Peyer's patch (tissue), 4 donors: ENCODE data around the gene OR51Q1. TPM values are rescaled to one million over a fixed set of nuclear protein-coding genes. Genes with fewer than 3 reads are reported as not detected.

Experiments used
- DNase-seq, 3 donors: peaks; one replicate each; pipeline ENCODE4 v3.0.0-alpha.2; 2017 to 2019
- H3K27ac ChIP-seq, 4 donors: fragments of 200-600 bp; sonication (generic); one replicate each; pipeline ENCODE4 v1.5.1; 2016 to 2019
- H3K27me3 ChIP-seq, 2 donors: fragments of 200-600 bp; sonication (generic); one replicate each; pipeline ENCODE4 v1.5.1; 2019
- H3K36me3 ChIP-seq, 3 donors: fragments of 200-600 bp; sonication (generic); one replicate each; pipeline ENCODE4 v1.5.1; 2016 to 2019
- H3K4me1 ChIP-seq, 4 donors: fragments of 200-600 bp; sonication (generic); one replicate each; pipeline ENCODE4 v1.5.1; 2016 to 2019
- H3K4me3 ChIP-seq, 4 donors: fragments of 200-600 bp; sonication (generic); 1 replicate in 3 of 4; 2 replicates in 1 of 4; pipeline ENCODE4 v1.5.1; 2016 to 2019; ENCODE audit warnings: mild to moderate bottlenecking in 1 of 4
- H3K9me3 ChIP-seq, 4 donors: fragments of 200-600 bp; sonication (generic); one replicate each; pipeline ENCODE4 v1.5.1; 2016 to 2019; ENCODE audit warnings: mild to moderate bottlenecking in 1 of 4
- CTCF ChIP-seq, 6 experiments: fragments of 450-650 bp in 4 of 6; fragments of 200-600 bp in 2 of 6; sonication (generic) in 1 of 6; IDR thresholded peaks; one replicate each; pipeline ENCODE4 v1.5.1; 2017 to 2019; ENCODE audit warnings: antibody characterized with exemption in 6 of 6, mild to moderate bottlenecking in 3 of 6, moderate library complexity in 1 of 6
- POLR2A ChIP-seq, 2 donors: fragments of 450-650 bp; IDR thresholded peaks; one replicate each; pipeline ENCODE4 v1.5.1; 2017; ENCODE audit warnings: antibody characterized with exemption in 2 of 2, mild to moderate bottlenecking in 2 of 2, moderate library complexity in 2 of 2
- total RNA-seq, 4 donors: library from RNA; depleted of rRNA; stranded (reverse); fragments of >200 nt; gene quantifications; one replicate each; pipeline ENCODE4 v1.1.0, GENCODE V29; 2016

The OR51Q1 gene
- total RNA-seq, 4 donors from 2014 or later = not detected

GRCh38 chr11:5449023-5449422 lies 27.1 kb downstream of the OR51Q1 start, which contains the start of gene OR51I2:
TSS of gene OR51I2 (plus strand) at chr11:5449323. CDS start at chr11:5453489, 4,166 bp downstream.
- TF ChIP-seq CTCF (IDR thresholded peaks at IDR 0.05) (no peak), POLR2A (IDR thresholded peaks at IDR 0.05) (no peak)
- H3K4me3 ChIP-seq = no peak within 1 kb of the TSS
- H3K36me3 ChIP-seq = no peaks in the 10 kb centered on the region
- H3K27me3 ChIP-seq = no peaks in the 10 kb centered on the region
- no peak within 1 kb of the TSS for H3K27ac ChIP-seq
- no peaks in the 10 kb centered on the region for H3K4me1 ChIP-seq
- no peak for DNase-seq
- no peaks in the 10 kb centered on the region for H3K9me3 ChIP-seq

GRCh38 chr11:5449432-5449831 lies 27.5 kb downstream of the OR51Q1 start:
- DNase-seq = no peak
- Histone ChIP-seq H3K9me3 (no peaks in the 10 kb centered on the region), H3K27ac (no peak overlapping the region), H3K4me3 (no peak overlapping the region), H3K27me3 (no peaks in the 10 kb centered on the region), H3K36me3 (no peaks in the 10 kb centered on the region), H3K4me1 (no peaks in the 10 kb centered on the region)
- TF ChIP-seq CTCF (IDR thresholded peaks at IDR 0.05) (no peak), POLR2A (IDR thresholded peaks at IDR 0.05) (no peak)

- H3K27me3 ChIP-seq = no peaks in the 10 kb centered on the region
- no peak overlapping the region for H3K4me3 ChIP-seq
- H3K4me1 ChIP-seq = no peaks in the 10 kb centered on the region
- no peak overlapping the region for H3K27ac ChIP-seq
- H3K9me3 ChIP-seq = no peaks in the 10 kb centered on the region
- no peak for TF ChIP-seq POLR2A (IDR thresholded peaks at IDR 0.05)
- TF ChIP-seq CTCF (IDR thresholded peaks at IDR 0.05) = no peak
- no peak for DNase-seq
- H3K36me3 ChIP-seq = no peaks in the 10 kb centered on the region
These were observed 39.2 kb downstream of the OR51Q1 start for GRCh38 chr11:5460983-5461621.

- Histone ChIP-seq H3K27me3 (no peaks in the 10 kb centered on the region), H3K9me3 (no peaks in the 10 kb centered on the region), H3K27ac (no peak overlapping the region), H3K4me3 (no peak overlapping the region), H3K36me3 (no peaks in the 10 kb centered on the region), H3K4me1 (no peaks in the 10 kb centered on the region)
- no peak for DNase-seq
- no peak for TF ChIP-seq CTCF (IDR thresholded peaks at IDR 0.05)
- TF ChIP-seq POLR2A (IDR thresholded peaks at IDR 0.05) = no peak
These were observed 45.6 kb downstream of the OR51Q1 start for GRCh38 chr11:5467527-5467926.

Other genes with a start within 250 kb of the OR51Q1 start
- not detected for gene OR51V1, start 221.4 kb upstream of the OR51Q1 start, total RNA-seq
- 1 to 10 TPM in 1 of 4 donors, not detected in 3; 2.8 TPM for gene HBB, start 195.0 kb upstream of the OR51Q1 start, total RNA-seq
- gene HBD, start 187.6 kb upstream of the OR51Q1 start, total RNA-seq = not detected
- gene HBG1, start 172.3 kb upstream of the OR51Q1 start, total RNA-seq = not detected
- gene HBG2, start 167.3 kb upstream of the OR51Q1 start, total RNA-seq = not detected
- gene HBE1, start 152.2 kb upstream of the OR51Q1 start, total RNA-seq = not detected
- not detected for gene OR51B4, start 120.2 kb upstream of the OR51Q1 start, total RNA-seq
- gene OR51B2, start 97.8 kb upstream of the OR51Q1 start, total RNA-seq = not detected
- not detected for gene OR51B5, start 78.6 kb upstream of the OR51Q1 start, total RNA-seq
- gene OR51B6, start 70.6 kb upstream of the OR51Q1 start, total RNA-seq = not detected
- gene OR51M1, start 38.3 kb upstream of the OR51Q1 start, total RNA-seq = not detected
- gene OR51I1, start 19.4 kb downstream of the OR51Q1 start, total RNA-seq = not detected
- not detected for gene OR51I2, start 27.2 kb downstream of the OR51Q1 start, total RNA-seq
- gene OR52D1, start 66.6 kb downstream of the OR51Q1 start, total RNA-seq = not detected
- 1 to 10 TPM in 1 of 4 donors, under 1 TPM in 1, not detected in 2; 0.53 to 5.8 TPM for gene UBQLN3, start 87.8 kb downstream of the OR51Q1 start, total RNA-seq
- gene UBQLNL, start 94.6 kb downstream of the OR51Q1 start, total RNA-seq = under 1 TPM in 1 of 4 donors, not detected in 3; 0.80 TPM
- gene OR52H1, start 126.4 kb downstream of the OR51Q1 start, total RNA-seq = not detected
- not detected for gene OR52B6, start 158.8 kb downstream of the OR51Q1 start, total RNA-seq
- 1 to 10 TPM in 3 of 4 donors, under 1 TPM in 1; 0.53 to 3.3 (median 1.3) TPM for gene TRIM6, start 174.5 kb downstream of the OR51Q1 start, total RNA-seq
- 10 to 100 TPM in 3 of 4 donors, 1 to 10 TPM in 1; 6.7 to 14.9 (median 11.0) TPM for gene TRIM34, start 202.9 kb downstream of the OR51Q1 start, total RNA-seq